ENCODE measurements around the gene TTLL13. TPM values are rescaled to one million over a fixed set of nuclear protein-coding genes. Genes with fewer than 3 reads are reported as not detected.
"Not testable (repeated sequence)": the region's sequence is repeated elsewhere in the genome, so short reads cannot be mapped to it uniquely, and the experiment has no call there.

TTLL13 gene
- polyA plus RNA-seq, 1 of the 3 experiments (the other 2 are of a cell fraction) = 0.03 TPM

DNA sequence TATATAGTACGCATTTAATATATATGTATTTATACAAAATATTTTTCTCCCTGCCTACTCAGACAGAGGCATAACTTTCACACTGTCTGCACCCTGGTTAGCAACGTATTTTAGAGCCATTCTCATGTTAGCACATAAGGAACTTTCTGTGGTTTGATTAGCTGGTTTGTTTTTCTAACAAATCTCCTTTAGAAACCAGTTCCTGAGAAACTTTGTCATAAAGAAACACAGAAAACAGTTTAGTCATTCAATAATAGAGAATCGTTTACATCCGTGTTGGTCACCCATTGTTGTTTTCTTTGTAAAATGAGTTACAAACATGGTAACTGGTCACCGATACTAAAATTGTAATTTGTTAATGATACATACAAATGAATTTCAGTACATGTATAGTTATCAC is 10.2 kb downstream of the TTLL13 start:
- H3K4me3 ChIP-seq (ENCODE audit: low read depth in 2 of 2, low read length in 1 of 2) = no peak overlapping the region
- no peaks in the 10 kb centered on the region for H3K9me2 ChIP-seq
- no peak for TF ChIP-seq EZH2phosphoT487 (IDR thresholded peaks at IDR 0.05; ENCODE audit: borderline replicate concordance, low read depth)
- TF ChIP-seq NFIC (IDR thresholded peaks at IDR 0.05; ENCODE audit: borderline replicate concordance) = no peak
- TF ChIP-seq RCOR1 (IDR thresholded peaks at IDR 0.05; ENCODE audit: low read length) = no peak
- no peak for TF ChIP-seq ELF1 (IDR thresholded peaks at IDR 0.05)
- no peak for TF ChIP-seq MXI1 (IDR thresholded peaks at IDR 0.05; ENCODE audit: low read depth, low read length)
- TF ChIP-seq, protein P1, sequence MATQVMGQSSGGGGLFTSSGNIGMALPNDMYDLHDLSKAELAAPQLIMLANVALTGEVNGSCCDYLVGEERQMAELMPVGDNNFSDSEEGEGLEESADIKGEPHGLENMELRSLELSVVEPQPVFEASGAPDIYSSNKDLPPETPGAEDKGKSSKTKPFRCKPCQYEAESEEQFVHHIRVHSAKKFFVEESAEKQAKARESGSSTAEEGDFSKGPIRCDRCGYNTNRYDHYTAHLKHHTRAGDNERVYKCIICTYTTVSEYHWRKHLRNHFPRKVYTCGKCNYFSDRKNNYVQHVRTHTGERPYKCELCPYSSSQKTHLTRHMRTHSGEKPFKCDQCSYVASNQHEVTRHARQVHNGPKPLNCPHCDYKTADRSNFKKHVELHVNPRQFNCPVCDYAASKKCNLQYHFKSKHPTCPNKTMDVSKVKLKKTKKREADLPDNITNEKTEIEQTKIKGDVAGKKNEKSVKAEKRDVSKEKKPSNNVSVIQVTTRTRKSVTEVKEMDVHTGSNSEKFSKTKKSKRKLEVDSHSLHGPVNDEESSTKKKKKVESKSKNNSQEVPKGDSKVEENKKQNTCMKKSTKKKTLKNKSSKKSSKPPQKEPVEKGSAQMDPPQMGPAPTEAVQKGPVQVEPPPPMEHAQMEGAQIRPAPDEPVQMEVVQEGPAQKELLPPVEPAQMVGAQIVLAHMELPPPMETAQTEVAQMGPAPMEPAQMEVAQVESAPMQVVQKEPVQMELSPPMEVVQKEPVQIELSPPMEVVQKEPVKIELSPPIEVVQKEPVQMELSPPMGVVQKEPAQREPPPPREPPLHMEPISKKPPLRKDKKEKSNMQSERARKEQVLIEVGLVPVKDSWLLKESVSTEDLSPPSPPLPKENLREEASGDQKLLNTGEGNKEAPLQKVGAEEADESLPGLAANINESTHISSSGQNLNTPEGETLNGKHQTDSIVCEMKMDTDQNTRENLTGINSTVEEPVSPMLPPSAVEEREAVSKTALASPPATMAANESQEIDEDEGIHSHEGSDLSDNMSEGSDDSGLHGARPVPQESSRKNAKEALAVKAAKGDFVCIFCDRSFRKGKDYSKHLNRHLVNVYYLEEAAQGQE (IDR thresholded peaks at IDR 0.05; ENCODE audit: low read depth, low read length) = no peak
- TF ChIP-seq GABPA (IDR thresholded peaks at IDR 0.05; ENCODE audit: low read depth) = no peak
- TF ChIP-seq, protein P2, sequence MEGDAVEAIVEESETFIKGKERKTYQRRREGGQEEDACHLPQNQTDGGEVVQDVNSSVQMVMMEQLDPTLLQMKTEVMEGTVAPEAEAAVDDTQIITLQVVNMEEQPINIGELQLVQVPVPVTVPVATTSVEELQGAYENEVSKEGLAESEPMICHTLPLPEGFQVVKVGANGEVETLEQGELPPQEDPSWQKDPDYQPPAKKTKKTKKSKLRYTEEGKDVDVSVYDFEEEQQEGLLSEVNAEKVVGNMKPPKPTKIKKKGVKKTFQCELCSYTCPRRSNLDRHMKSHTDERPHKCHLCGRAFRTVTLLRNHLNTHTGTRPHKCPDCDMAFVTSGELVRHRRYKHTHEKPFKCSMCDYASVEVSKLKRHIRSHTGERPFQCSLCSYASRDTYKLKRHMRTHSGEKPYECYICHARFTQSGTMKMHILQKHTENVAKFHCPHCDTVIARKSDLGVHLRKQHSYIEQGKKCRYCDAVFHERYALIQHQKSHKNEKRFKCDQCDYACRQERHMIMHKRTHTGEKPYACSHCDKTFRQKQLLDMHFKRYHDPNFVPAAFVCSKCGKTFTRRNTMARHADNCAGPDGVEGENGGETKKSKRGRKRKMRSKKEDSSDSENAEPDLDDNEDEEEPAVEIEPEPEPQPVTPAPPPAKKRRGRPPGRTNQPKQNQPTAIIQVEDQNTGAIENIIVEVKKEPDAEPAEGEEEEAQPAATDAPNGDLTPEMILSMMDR (IDR thresholded peaks at IDR 0.05) = no peak
- CTCF ChIA-PET = no interaction called here
- H3K36me3 ChIP-seq (replicated peaks in 1 of 2; ENCODE audit: control insufficient read depth in 1 of 2, insufficient read depth in 2 of 2, low read length in 1 of 2) = no peaks in the 10 kb centered on the region
- no peaks in the 10 kb centered on the region for H3K79me2 ChIP-seq (ENCODE audit: insufficient read depth)
- peaks cover 0 to 4% of the 10 kb centered on the region in 2 experiments; a peak in 1 of 4 replicates for H3K4me1 ChIP-seq (ENCODE audit: control insufficient read depth in 1 of 2, insufficient read depth in 2 of 2, low read depth in 1 of 2, low read length in 1 of 2)
- 83% methylated on average over 5 of the region's 5 CpGs for WGBS (ENCODE audit: low lambda C conversion rate)
- no peak overlapping the region for H2AFZ ChIP-seq (ENCODE audit: low read depth)
- DNase-seq = no peak
- H4K20me1 ChIP-seq (ENCODE audit: insufficient read depth) = no peaks in the 10 kb centered on the region
- H3K9ac ChIP-seq = no peak overlapping the region
- H3K9me3 ChIP-seq = no peaks in the 10 kb centered on the region
- no peak overlapping the region for H3K27ac ChIP-seq (ENCODE audit: low read depth in 2 of 2, low read length in 1 of 2)
- no peaks in the 10 kb centered on the region for H3F3A ChIP-seq (replicated peaks; ENCODE audit: insufficient read depth)
- H3K4me2 ChIP-seq = no peak overlapping the region
- no peaks in the 10 kb centered on the region for H3K27me3 ChIP-seq (ENCODE audit: insufficient read depth)
- POLR2A ChIA-PET = no interaction called here

DNA sequence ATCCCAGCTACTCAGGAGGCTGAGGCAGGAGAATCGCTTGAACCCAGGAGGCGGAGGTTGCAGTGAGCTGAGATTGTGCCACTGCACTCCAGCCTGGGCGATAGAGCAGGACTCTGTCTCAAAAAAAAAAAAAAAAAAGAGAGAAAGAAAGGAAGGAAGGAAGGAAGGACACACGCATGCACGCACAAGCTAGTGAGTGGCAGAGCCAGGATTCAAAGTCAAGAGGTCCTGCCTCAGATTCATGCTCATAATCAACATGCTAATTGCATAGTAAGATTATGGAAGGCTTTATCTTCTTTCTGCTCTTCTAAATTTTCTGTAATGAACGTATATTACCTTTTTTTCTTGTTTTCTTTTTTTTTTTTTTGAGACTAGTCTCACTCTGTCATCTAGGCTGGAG is 11.4 kb downstream of the TTLL13 start:
- H3K9me3 ChIP-seq; H3K4me2 ChIP-seq; H3K36me3 ChIP-seq (replicated peaks in 1 of 2; ENCODE audit: control insufficient read depth in 1 of 2, insufficient read depth in 2 of 2, low read length in 1 of 2); H3K27me3 ChIP-seq (ENCODE audit: insufficient read depth); H3F3A ChIP-seq (replicated peaks; ENCODE audit: insufficient read depth); H3K4me1 ChIP-seq (ENCODE audit: control insufficient read depth in 1 of 2, insufficient read depth in 2 of 2, low read depth in 1 of 2, low read length in 1 of 2); H4K20me1 ChIP-seq (ENCODE audit: insufficient read depth); H2AFZ ChIP-seq (ENCODE audit: low read depth); H3K9me2 ChIP-seq; H3K9ac ChIP-seq; DNase-seq; H3K4me3 ChIP-seq (ENCODE audit: low read depth in 2 of 2, low read length in 1 of 2); H3K27ac ChIP-seq (ENCODE audit: low read depth in 2 of 2, low read length in 1 of 2); H3K79me2 ChIP-seq (ENCODE audit: insufficient read depth): not testable (repeated sequence)
- 87% methylated on average over 6 of the region's 6 CpGs for WGBS (ENCODE audit: low lambda C conversion rate)
- ChIA-PET POLR2A (interaction anchor here (0.6 kb wide), 1 partner anchor 30 kb away, joined by 5 read pairs; no protein-coding TSS in a partner anchor), CTCF (interaction anchor here (2.7 kb wide), 1 partner anchor 10 kb away, joined by 9 read pairs; no protein-coding TSS in a partner anchor)
